HepG2 (cell line): ENCODE results near the gene GUCY1B1. TPM values are rescaled to one million over a fixed set of nuclear protein-coding genes. Genes with fewer than 3 reads are reported as not detected.

ENCODE experiments used
- ATAC-seq: fragments of 200-7000 bp; cut with Tn5 transposase; 3 replicates; pipeline ENCODE4 v1.9.1; 2020; ENCODE audit warnings: mild to moderate bottlenecking, moderate library complexity
- BruUV-seq: library from RNA; stranded (reverse); fragments of 400-500 nt; replicated peaks from 2 replicates; lab custom pipeline; 2021; lab: Mats Ljungman, UMichigan
- CTCF ChIA-PET: fragments of 300-600 bp; formaldehyde crosslinking; extraction: SDS; loops from one replicate; lab custom pipeline; 2021; ENCODE audit warnings: low total read pairs, inconsistent platforms, low intra/inter-chr PET ratio; lab: Yijun Ruan, JAX
- POLR2A ChIA-PET: fragments of 350-600 bp; sonication (Branson Sonifier 250); formaldehyde crosslinking; loops from one replicate; lab custom pipeline; 2020; ENCODE audit warnings: antibody characterized with exemption, inconsistent platforms; lab: Yijun Ruan, JAX
- DNase-seq: peaks from one replicate; pipeline ENCODE4 v3.0.0-alpha.2; 2015; ENCODE audit warnings: low spot score
- FAIRE-seq: peaks from 3 replicates; lab custom pipeline; 2011; peaks lifted over from hg19 to GRCh38; lab: Jason Lieb, UNC
- H2AFZ ChIP-seq: one replicate; pipeline ENCODE4 v1.6.1; 2011; ENCODE audit warnings: low read length, inconsistent platforms
- H3K27ac ChIP-seq: fragments of 300-600 bp; 3 replicates; pipeline ENCODE4 v1.8.0; 2011; ENCODE audit warnings: mixed run types, mild to moderate bottlenecking, mixed read lengths, low read length, inconsistent platforms; ENCODE audit not compliant: insufficient read depth; ENCODE audit errors: extremely low read length
- H3K27me3 ChIP-seq, 2 experiments: fragments of 200-600 bp in 1 of 2; 2 replicates in 1 of 2; 3 replicates in 1 of 2; pipeline versions ENCODE4 v1.6.0 to v1.8.0; 2011; ENCODE audit warnings: low read length in 2 of 2, mild to moderate bottlenecking in 2 of 2, moderate library complexity in 2 of 2, inconsistent platforms in 1 of 2; ENCODE audit not compliant: insufficient read depth in 2 of 2, control insufficient read depth in 1 of 2
- H3K36me3 ChIP-seq, 2 experiments: fragments of 200-600 bp in 1 of 2; replicated peaks in 1 of 2; 2 replicates in 1 of 2; 3 replicates in 1 of 2; pipeline versions ENCODE4 v1.5.1 to v1.8.0; 2011; ENCODE audit warnings: low read length in 2 of 2, inconsistent platforms in 1 of 2; ENCODE audit not compliant: insufficient read depth in 2 of 2, control insufficient read depth in 1 of 2
- H3K4me1 ChIP-seq: 2 replicates; pipeline ENCODE4 v1.5.1; 2012; ENCODE audit warnings: low read length, inconsistent platforms; ENCODE audit not compliant: insufficient read depth
- H3K4me2 ChIP-seq: 2 replicates; pipeline ENCODE4 v1.6.0; 2011; ENCODE audit warnings: low read depth, low read length, inconsistent platforms
- H3K4me3 ChIP-seq, 3 experiments: fragments of 200-600 bp in 1 of 3; sonication (generic), shearing (Covaris generic) in 1 of 3; replicated peaks in 1 of 3; 2 replicates each; pipeline ENCODE4 v1.5.1; 2011 to 2016; ENCODE audit warnings: low read length in 3 of 3, inconsistent platforms in 2 of 3, low read depth in 2 of 3, mild to moderate bottlenecking in 2 of 3, control low read depth in 1 of 3, mixed read lengths in 1 of 3; ENCODE audit not compliant: insufficient read depth in 1 of 3
- H3K79me2 ChIP-seq: one replicate; pipeline ENCODE4 v1.6.1; 2011; ENCODE audit warnings: low read length, inconsistent platforms; ENCODE audit not compliant: insufficient read depth
- H3K9ac ChIP-seq: 2 replicates; pipeline ENCODE4 v1.6.0; 2011; ENCODE audit warnings: mild to moderate bottlenecking, low read depth, low read length, inconsistent platforms; ENCODE audit not compliant: insufficient read depth
- H3K9me3 ChIP-seq: 2 replicates; pipeline ENCODE4 v1.5.1; 2012; ENCODE audit warnings: mild to moderate bottlenecking, low read length
- H4K20me1 ChIP-seq: 2 replicates; pipeline ENCODE4 v1.6.0; 2011; ENCODE audit warnings: inconsistent platforms, mild to moderate bottlenecking, low read length, moderate library complexity; ENCODE audit not compliant: insufficient read depth
- CEBPB ChIP-seq: IDR thresholded peaks from 2 replicates; pipeline ENCODE4 v1.6.1; 2011; ENCODE audit warnings: low read depth, low read length, improper control_type of control experiment, borderline replicate concordance
- IKZF4 ChIP-seq: sonication (generic); formaldehyde crosslinking; IDR thresholded peaks from 2 replicates; pipeline ENCODE4 v1.5.1; 2020; ENCODE audit warnings: borderline replicate concordance, mild to moderate bottlenecking, low read depth, missing genetic modification reagents; ENCODE audit errors: not compliant biosample characterization
- IRF9 ChIP-seq: sonication (generic); formaldehyde crosslinking; IDR thresholded peaks from 2 replicates; pipeline ENCODE4 v1.8.0; 2022; ENCODE audit warnings: missing genetic modification reagents, mild to moderate bottlenecking, borderline replicate concordance
- MEIS1 ChIP-seq: sonication (generic); formaldehyde crosslinking; IDR thresholded peaks from 2 replicates; pipeline ENCODE4 v1.9.0; 2021; ENCODE audit warnings: mild to moderate bottlenecking, missing genetic modification reagents, moderate library complexity, borderline replicate concordance
- MLLT10 ChIP-seq: sonication (generic); formaldehyde crosslinking; IDR thresholded peaks from 2 replicates; pipeline ENCODE4 v1.4.0; 2020; ENCODE audit warnings: missing genetic modification reagents
- NFE2L1 ChIP-seq: sonication (generic); formaldehyde crosslinking; IDR thresholded peaks from 2 replicates; pipeline ENCODE4 v1.4.0; 2020; ENCODE audit warnings: missing genetic modification reagents, mild to moderate bottlenecking, borderline replicate concordance
- NR2F1 ChIP-seq, 2 experiments: fragments of 450-650 bp in 1 of 2; formaldehyde crosslinking in 1 of 2; IDR thresholded peaks; 2 replicates each; pipeline versions ENCODE4 v1.5.0 to v1.6.1; 2016 to 2020; ENCODE audit warnings: mild to moderate bottlenecking in 1 of 2, missing compliant biosample characterization in 1 of 2, missing genetic modification reagents in 1 of 2, moderate library complexity in 1 of 2
- PRPF4 ChIP-seq: fragments of 200-400 bp; formaldehyde crosslinking; IDR thresholded peaks from 2 replicates; pipeline ENCODE4 v1.6.1; 2016; ENCODE audit warnings: low read length, low read depth; ENCODE audit not compliant: poor library complexity, severe bottlenecking
- RORA ChIP-seq: sonication (generic); formaldehyde crosslinking; IDR thresholded peaks from 2 replicates; pipeline ENCODE4 v1.5.0; 2020; ENCODE audit warnings: mild to moderate bottlenecking, missing genetic modification reagents, moderate library complexity
- SNRNP70 ChIP-seq: fragments of 200-400 bp; formaldehyde crosslinking; IDR thresholded peaks from 2 replicates; pipeline ENCODE4 v1.6.1; 2017; ENCODE audit warnings: mild to moderate bottlenecking, low read depth, low read length, moderate library complexity
- SOX6 ChIP-seq, 2 experiments: fragments of 450-650 bp in 1 of 2; sonication (generic) in 1 of 2; formaldehyde crosslinking in 1 of 2; IDR thresholded peaks; 2 replicates each; pipeline versions ENCODE4 v1.4.0 to v1.6.1; 2017 to 2020; ENCODE audit warnings: antibody characterized with exemption in 1 of 2, mild to moderate bottlenecking in 1 of 2, missing genetic modification reagents in 1 of 2
- YEATS2 ChIP-seq: sonication (generic); formaldehyde crosslinking; IDR thresholded peaks from 2 replicates; pipeline ENCODE4 v1.4.0; 2020; ENCODE audit warnings: missing genetic modification reagents, borderline replicate concordance
- ZKSCAN1 ChIP-seq: fragments of 150-350 bp; IDR thresholded peaks from 2 replicates; pipeline ENCODE4 v1.6.1; 2014; ENCODE audit warnings: low read length
- ZNF331 ChIP-seq: sonication (generic); formaldehyde crosslinking; IDR thresholded peaks from 2 replicates; pipeline ENCODE4 v1.4.0; 2020; ENCODE audit warnings: missing genetic modification reagents
- ZNF337 ChIP-seq: sonication (generic); formaldehyde crosslinking; IDR thresholded peaks from 2 replicates; pipeline ENCODE4 v1.5.1; 2020; ENCODE audit warnings: missing genetic modification reagents, low read depth, mild to moderate bottlenecking, borderline replicate concordance
- ZNF879 ChIP-seq: sonication (generic); formaldehyde crosslinking; IDR thresholded peaks from 2 replicates; pipeline ENCODE4 v1.8.1; 2023; ENCODE audit warnings: missing genetic modification reagents
- ZSCAN30 ChIP-seq: sonication (generic); formaldehyde crosslinking; IDR thresholded peaks from 2 replicates; pipeline ENCODE4 v1.5.0; 2020; ENCODE audit warnings: mild to moderate bottlenecking, missing genetic modification reagents
- WGBS: methylation state at CpG from one replicate; pipeline ENCODE4 v1.1.6; 2017; ENCODE audit warnings: low lambda C conversion rate; 5-methylcytosine and 5-hydroxymethylcytosine counted together
- in situ Hi-C: cut with HindIII; loops from 2 replicates; pipeline ENCODE4 v1.10.0; 2017; ENCODE audit warnings: low pct_unique_long_range_greater_than_20kb; ENCODE audit not compliant: extremely low pct_ligation_motif_present
- intact Hi-C: fragments of 100-400 bp; cut with micrococcal nuclease; formaldehyde crosslinking; loops from one replicate; pipeline ENCODE4 v1.10.0; 2022; ENCODE audit not compliant: unreplicated experiment
- polyA plus RNA-seq, 8 experiments: library from polyadenylated mRNA; depleted of rRNA in 3 of 8; stranded (reverse) in 7 of 8; unstranded in 1 of 8; fragments of >200 nt; fragmentation: Illumina TruSeq in 4 of 8; extraction: Trizol in 4 of 8; gene quantifications; 2 replicates each; pipeline versions ENCODE4 v1.2.1 to v1.2.3, GENCODE V29; 2011 to 2016; ENCODE audit warnings: low read depth in 4 of 8, missing spikeins in 1 of 8, mixed read lengths in 1 of 8; ENCODE audit not compliant: insufficient read depth in 1 of 8
- total RNA-seq, 5 experiments: library from RNA; depleted of rRNA; stranded (reverse); fragments of >200 nt; fragmentation: Illumina TruSeq; extraction: Trizol; gene quantifications; 2 replicates each; pipeline ENCODE4 v1.2.3, GENCODE V29; 2016; ENCODE audit warnings: low read depth in 1 of 5
- TF ChIP-seq, protein P1 (sequence below): sonication (generic); formaldehyde crosslinking; IDR thresholded peaks from 2 replicates; pipeline ENCODE4 v1.9.0; 2022; ENCODE audit warnings: low read depth, missing genetic modification reagents
- TF ChIP-seq, protein P2 (sequence below): fragments of 450-650 bp; IDR thresholded peaks from 2 replicates; pipeline ENCODE4 v1.6.1; 2017; ENCODE audit warnings: mild to moderate bottlenecking

GUCY1B1 gene
- total and polyA plus RNA-seq, 2 of the 13 experiments (the other 11 are each of a cell fraction or from before 2014, with no cell fraction given): not detected

DNA sequence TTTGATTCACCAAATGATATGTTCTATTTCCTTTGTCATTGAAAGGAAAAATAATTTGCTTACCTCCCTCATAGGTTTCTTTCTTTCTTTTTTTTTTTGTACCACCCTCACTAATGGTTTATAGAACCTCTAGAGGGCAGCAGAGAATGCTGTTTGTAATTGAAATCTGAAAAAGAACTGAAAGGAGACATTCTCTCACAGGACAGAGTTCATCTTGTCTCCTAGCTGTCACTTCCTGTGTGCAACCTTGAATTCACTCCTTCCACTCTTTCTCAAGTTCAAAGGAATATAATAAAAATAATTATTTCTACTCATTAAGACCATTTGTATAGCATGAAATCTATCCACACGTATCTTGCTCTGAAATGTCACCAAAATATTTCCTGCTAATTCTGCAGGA lies 51.0 kb downstream of the GUCY1B1 start (continued):
- TF ChIP-seq, protein P1, sequence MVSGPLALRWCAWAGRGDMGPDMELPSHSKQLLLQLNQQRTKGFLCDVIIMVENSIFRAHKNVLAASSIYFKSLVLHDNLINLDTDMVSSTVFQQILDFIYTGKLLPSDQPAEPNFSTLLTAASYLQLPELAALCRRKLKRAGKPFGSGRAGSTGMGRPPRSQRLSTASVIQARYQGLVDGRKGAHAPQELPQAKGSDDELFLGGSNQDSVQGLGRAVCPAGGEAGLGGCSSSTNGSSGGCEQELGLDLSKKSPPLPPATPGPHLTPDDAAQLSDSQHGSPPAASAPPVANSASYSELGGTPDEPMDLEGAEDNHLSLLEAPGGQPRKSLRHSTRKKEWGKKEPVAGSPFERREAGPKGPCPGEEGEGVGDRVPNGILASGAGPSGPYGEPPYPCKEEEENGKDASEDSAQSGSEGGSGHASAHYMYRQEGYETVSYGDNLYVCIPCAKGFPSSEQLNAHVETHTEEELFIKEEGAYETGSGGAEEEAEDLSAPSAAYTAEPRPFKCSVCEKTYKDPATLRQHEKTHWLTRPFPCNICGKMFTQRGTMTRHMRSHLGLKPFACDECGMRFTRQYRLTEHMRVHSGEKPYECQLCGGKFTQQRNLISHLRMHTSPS (CRISPR knock-in tag): no peak
- no peak for TF ChIP-seq ZKSCAN1
- TF ChIP-seq MEIS1 (CRISPR knock-in tag): no peak
- no peak for TF ChIP-seq RORA (CRISPR knock-in tag)
- TF ChIP-seq MLLT10 (CRISPR knock-in tag): no peak
- TF ChIP-seq ZNF879 (CRISPR knock-in tag): no peak
- no peak for TF ChIP-seq ZNF331 (CRISPR knock-in tag)

DNA sequence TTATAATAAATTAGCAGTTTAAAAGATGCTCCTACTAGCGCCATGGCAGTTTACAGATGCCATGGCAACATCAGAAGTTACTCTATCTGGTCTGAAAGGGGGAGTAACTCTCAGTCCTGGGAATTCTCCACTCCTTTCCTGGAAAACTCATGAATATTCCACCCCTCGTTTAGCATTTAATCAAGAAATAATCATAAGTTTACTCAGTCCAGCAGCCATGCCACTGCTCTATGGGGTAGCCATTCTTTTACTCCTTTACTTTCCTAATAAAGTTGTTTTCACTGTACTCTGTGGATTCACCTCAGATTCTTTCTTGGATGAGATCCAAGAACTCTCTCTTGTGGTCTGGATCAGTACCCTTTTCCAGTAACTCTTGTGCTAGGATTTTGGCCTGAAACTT lies 52.3 kb downstream of the GUCY1B1 start:
- Histone ChIP-seq H3K9me3 (no peaks in the 10 kb centered on the region), H2AFZ (no peak overlapping the region), H3K27me3 (no peaks in the 10 kb centered on the region; a peak in 1 of 5 replicates), H3K4me3 (no peak overlapping the region), H3K79me2 (no peaks in the 10 kb centered on the region), H3K27ac (no peak overlapping the region), H3K9ac (no peak overlapping the region), H3K4me2 (no peak overlapping the region), H4K20me1 (no peaks in the 10 kb centered on the region), H3K36me3 (no peaks in the 10 kb centered on the region), H3K4me1 (no peaks in the 10 kb centered on the region)
- in situ Hi-C loops: no loop called here
- intact Hi-C loops: no loop called here
- no peak for FAIRE-seq
- DNase-seq: no peak
- WGBS: 0% methylated on average over 2 of the region's 2 CpGs
- POLR2A ChIA-PET: no interaction called here
- no peak for ATAC-seq
- TF ChIP-seq IRF9 (CRISPR knock-in tag): no peak
- no peak for TF ChIP-seq SOX6 (IDR thresholded peaks at IDR 0.05)
- no peak for TF ChIP-seq SOX6 (CRISPR knock-in tag; IDR thresholded peaks at IDR 0.05)
- no peak for TF ChIP-seq SNRNP70
- no peak for TF ChIP-seq IKZF4 (CRISPR knock-in tag)
- TF ChIP-seq NFE2L1: no peak
- TF ChIP-seq NR2F1 (CRISPR knock-in tag; IDR thresholded peaks at IDR 0.05): no peak
- no peak for TF ChIP-seq YEATS2 (CRISPR knock-in tag)
- no peak for TF ChIP-seq ZNF337 (CRISPR knock-in tag)
- TF ChIP-seq CEBPB: no peak
- no peak for TF ChIP-seq PRPF4
- TF ChIP-seq ZSCAN30 (CRISPR knock-in tag): no peak
- TF ChIP-seq, protein P2, sequence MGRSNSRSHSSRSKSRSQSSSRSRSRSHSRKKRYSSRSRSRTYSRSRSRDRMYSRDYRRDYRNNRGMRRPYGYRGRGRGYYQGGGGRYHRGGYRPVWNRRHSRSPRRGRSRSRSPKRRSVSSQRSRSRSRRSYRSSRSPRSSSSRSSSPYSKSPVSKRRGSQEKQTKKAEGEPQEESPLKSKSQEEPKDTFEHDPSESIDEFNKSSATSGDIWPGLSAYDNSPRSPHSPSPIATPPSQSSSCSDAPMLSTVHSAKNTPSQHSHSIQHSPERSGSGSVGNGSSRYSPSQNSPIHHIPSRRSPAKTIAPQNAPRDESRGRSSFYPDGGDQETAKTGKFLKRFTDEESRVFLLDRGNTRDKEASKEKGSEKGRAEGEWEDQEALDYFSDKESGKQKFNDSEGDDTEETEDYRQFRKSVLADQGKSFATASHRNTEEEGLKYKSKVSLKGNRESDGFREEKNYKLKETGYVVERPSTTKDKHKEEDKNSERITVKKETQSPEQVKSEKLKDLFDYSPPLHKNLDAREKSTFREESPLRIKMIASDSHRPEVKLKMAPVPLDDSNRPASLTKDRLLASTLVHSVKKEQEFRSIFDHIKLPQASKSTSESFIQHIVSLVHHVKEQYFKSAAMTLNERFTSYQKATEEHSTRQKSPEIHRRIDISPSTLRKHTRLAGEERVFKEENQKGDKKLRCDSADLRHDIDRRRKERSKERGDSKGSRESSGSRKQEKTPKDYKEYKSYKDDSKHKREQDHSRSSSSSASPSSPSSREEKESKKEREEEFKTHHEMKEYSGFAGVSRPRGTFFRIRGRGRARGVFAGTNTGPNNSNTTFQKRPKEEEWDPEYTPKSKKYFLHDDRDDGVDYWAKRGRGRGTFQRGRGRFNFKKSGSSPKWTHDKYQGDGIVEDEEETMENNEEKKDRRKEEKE: no peak
- CTCF ChIA-PET: no interaction called here
- no TSS peak for BruUV-seq
